Dermis microvascular lymphatic vessel endothelial cell (primary cell): ENCODE results near the gene PHF2. TPM values are rescaled to one million over a fixed set of nuclear protein-coding genes. Genes with fewer than 3 reads are reported as not detected.

Experiments
- DNase-seq, 2 donors: peaks; one replicate each; pipeline versions ENCODE4 v3.0.0 to v3.0.0-alpha.2; 2010; ENCODE audit warnings: low read depth in 2 of 2
- total RNA-seq: library from RNA; depleted of rRNA; stranded (reverse); fragments of >200 nt; gene quantifications from 2 replicates; pipeline ENCODE4 v1.2.1, GENCODE V29; 2014

The PHF2 gene
- total RNA-seq, 1 donor from 2014 or later, result 11.7 TPM

DNA sequence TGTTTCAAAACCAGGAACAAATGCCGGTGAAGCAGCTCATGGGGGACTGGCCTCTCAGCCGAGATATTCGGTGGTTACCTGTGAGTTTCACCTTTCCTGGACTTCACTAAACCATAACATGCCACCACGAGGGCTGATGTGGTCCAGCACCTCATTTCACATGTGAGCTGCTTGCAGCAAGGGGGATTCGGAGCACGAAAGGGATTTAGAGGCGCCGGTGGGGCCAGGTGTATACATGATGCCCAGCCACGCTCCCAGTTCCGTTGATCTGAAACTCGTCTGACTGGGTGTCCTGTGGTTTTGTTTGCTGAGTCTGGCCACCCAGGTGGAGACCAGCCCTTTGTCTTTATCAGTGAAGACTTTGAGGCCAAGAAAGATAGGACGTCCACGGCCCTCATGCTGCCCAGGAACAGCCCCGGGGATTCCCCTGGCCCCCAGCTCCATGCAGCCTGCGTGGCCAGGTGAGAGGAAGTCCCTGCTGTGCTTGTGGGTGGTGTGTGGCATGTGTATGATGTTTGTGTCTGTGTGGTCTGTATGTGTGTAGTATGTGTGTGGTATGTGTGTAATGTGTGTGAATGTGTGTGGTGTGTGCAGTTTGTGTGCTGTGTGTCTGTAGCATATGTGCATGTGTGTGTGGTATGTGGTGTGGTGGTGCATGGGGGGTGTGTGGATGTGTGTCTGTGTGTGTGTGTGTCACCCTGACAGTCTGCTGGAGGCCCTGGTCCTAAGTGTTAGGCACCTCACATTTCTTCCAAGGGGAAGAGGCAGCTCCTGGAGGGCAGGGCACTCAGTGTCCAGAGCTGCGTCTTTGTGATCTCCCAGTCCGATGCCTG is 23.4 kb downstream of the PHF2 start:
- no peak for DNase-seq

DNA sequence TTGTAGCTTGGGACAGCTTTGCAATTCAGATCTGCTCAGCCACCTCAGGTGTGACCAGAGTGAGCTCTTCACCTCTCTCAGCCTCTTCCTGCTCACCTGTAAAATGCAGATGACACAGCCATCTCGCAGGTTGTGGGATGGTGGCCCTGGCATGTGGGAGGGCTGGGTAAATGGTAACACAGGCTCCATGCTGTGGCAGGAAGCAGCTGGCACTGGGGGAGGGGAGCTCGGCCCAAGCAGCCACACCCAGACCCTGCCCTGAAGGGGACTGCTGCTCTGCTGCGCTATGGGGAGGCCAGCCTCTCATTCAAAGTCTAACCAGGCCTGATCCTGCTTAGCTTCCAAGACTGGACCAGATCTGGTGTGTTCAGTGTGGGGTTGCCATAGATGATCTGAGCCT is 24.1 kb downstream of the PHF2 start:
- no peak for DNase-seq

- no peak for DNase-seq
Measured at GRCh38 chr9:93601063-93601462, 24.7 kb downstream of the PHF2 start.

DNA sequence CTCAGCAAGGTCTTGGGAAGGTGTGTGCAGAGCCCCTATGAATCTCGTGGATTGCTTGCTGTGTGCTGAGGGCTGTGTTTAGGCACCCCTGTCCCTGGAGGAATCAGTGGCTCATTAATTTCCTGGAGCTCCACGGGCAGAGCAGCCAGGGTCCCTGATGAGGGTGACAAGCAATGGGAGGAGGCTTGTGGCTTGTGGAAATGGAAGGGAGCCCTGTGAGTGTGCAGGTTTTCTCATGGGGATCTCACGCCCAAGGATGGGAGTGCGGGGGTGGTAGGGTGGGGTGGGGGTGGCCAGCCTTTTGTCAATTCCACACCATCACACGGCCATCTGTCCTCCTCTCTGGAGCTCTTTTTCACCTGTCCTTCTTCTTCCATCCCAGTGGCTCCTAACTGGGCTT is 25.3 kb downstream of the PHF2 start:
- no peak for DNase-seq

GRCh38 chr9:93603011-93603410 is 26.6 kb downstream of the PHF2 start:
- DNase-seq, result no peak

GRCh38 chr9:93603906-93604326 is 27.5 kb downstream of the PHF2 start:
- no peak for DNase-seq

DNA sequence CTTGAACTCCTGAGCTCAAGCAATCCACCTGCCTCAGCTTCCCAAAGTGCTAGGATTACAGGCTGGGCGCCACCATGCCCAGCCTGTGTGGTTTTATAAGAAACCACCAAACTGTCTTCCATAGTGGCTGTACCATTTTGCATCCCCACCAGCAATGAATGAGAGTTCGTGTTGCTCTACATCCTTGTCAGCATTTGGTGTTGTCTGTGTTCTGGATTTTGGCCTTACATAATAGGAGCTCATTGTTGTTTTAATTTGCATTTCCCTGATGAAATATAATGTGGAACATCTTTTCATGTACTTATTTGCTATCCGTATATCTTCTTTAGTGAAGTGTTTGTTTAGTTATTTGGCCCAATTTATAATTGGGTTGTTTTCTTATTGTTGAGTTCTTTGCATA is 29.8 kb downstream of the PHF2 start:
- no peak for DNase-seq

- DNase-seq, result no peak
Measured at GRCh38 chr9:93610206-93610605, 33.8 kb downstream of the PHF2 start.

- DNase-seq, result no peak
Measured at GRCh38 chr9:93612052-93612795, 35.8 kb downstream of the PHF2 start.

DNA sequence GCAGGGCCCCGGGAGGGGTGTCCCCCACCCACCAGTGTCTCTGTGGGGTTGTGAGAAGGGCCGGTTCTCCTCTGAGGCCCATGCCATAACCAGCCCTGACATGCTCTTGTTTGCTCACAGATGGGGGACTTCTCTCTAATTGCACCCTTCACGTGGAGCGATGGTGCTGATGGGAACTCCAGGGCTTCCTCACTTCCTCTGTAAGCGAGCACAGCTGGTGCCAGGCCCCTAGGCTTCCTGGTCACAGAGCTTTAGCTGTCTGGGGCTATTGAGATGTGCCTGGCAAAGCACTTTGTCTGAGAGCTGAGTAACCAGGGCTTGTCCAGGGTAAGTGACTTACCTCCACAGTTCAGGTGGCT is 36.4 kb downstream of the PHF2 start:
- DNase-seq, result peak in 1 of 2 donors; percentile 47

GRCh38 chr9:93613174-93613573 is 36.8 kb downstream of the PHF2 start:
- no peak for DNase-seq

DNA sequence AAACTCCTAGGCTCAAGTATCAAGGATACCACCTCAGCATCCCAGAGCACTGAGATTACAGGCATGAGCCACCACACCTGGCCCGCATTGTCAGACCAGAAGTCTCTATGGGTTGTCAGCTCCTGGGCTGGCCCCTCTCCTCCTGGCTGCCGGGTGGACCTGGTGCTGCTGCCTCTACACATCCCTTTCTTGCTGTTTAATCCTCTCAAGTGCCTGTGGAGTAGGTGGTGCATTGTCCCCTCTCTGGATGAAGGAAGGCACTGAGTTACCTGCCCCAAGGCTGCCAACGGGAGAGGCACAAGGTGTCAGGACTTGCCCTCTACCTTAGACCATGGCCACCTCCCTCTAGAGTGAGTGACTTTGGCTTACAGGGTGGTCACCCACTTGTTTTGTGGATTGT is 37.4 kb downstream of the PHF2 start:
- no peak for DNase-seq

GRCh38 chr9:93614830-93615468 is 38.6 kb downstream of the PHF2 start:
- no peak for DNase-seq

GRCh38 chr9:93616044-93616443 is 39.7 kb downstream of the PHF2 start:
- no peak for DNase-seq

- no peak for DNase-seq
Measured at GRCh38 chr9:93617273-93617672, 40.9 kb downstream of the PHF2 start.

DNA sequence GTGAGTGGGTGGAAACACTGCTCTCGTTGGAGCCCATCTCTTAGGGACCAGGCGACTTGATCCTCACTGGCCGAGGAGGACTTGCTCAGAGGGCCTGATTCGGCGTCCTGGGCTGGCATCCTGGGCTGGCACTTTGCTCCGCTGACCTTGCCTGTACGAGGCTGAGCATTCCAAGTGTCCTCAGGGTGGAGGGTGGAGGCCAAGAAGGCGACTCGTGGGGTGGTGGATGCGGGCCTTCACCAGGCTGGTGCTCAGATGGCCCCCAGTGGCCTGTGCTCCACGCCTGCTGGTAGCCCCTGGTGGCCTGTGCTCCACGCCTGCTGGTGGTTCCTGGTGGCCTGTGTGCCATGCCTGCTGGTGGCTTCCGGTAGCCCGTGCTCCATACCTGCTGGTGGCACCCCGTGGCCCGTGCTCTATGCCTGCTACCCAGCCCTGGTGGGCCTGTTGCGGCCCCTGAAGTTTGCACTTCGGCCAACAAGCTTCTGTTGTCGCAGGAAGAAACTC is 42.9 kb downstream of the PHF2 start:
- DNase-seq, result no peak

- DNase-seq, result no peak
Measured at GRCh38 chr9:93620041-93620506, 43.7 kb downstream of the PHF2 start.

- no peak for DNase-seq
Measured at GRCh38 chr9:93620881-93621820, 44.8 kb downstream of the PHF2 start.

- DNase-seq, result no peak
Measured at GRCh38 chr9:93621922-93622321, 45.5 kb downstream of the PHF2 start.

GRCh38 chr9:93622691-93623090 is 46.3 kb downstream of the PHF2 start:
- DNase-seq, result no peak

- DNase-seq, result no peak
Measured at GRCh38 chr9:93623753-93624152, 47.4 kb downstream of the PHF2 start.
